ENCODE measurements around the gene RETNLB.

Gene RETNLB

GRCh38 chr3:108736821-108737220, 20.4 kb downstream of the RETNLB start:
- H3K27me3 ChIP-seq (ENCODE audit: insufficient read depth, poor library complexity, severe bottlenecking): peaks cover 4% of the 10 kb centered on the region
- no peak for TF ChIP-seq REST (IDR thresholded peaks at IDR 0.05; ENCODE audit: insufficient replicate concordance, low read depth)
- no peak for TF ChIP-seq POLR2AphosphoS5 (IDR thresholded peaks at IDR 0.05; ENCODE audit: low read depth)
- no peak for TF ChIP-seq CTCF (IDR thresholded peaks at IDR 0.05; ENCODE audit: insufficient read depth, low read length)
- TF ChIP-seq SPI1 (IDR thresholded peaks at IDR 0.05; ENCODE audit: borderline replicate concordance, low read depth): no peak
- no peak for TF ChIP-seq GABPA (IDR thresholded peaks at IDR 0.05; ENCODE audit: low read depth)
- DNase-seq (ENCODE audit: low read depth in 1 of 2, low spot score in 1 of 2): no peak
- H3K4me3 ChIP-seq (replicated peaks; ENCODE audit: insufficient read depth, low read length): no peak overlapping the region
- no peak overlapping the region for H3K27ac ChIP-seq (replicated peaks)

GRCh38 chr3:108728934-108729333, 28.3 kb downstream of the RETNLB start:
- H3K4me3 ChIP-seq (replicated peaks; ENCODE audit: insufficient read depth, low read length): no peak overlapping the region
- no peak overlapping the region for H3K27ac ChIP-seq (replicated peaks)
- DNase-seq (ENCODE audit: low read depth in 1 of 2, low spot score in 1 of 2): no peak
- no peaks in the 10 kb centered on the region for H3K27me3 ChIP-seq (ENCODE audit: insufficient read depth, poor library complexity, severe bottlenecking)
- TF ChIP-seq SPI1 (IDR thresholded peaks at IDR 0.05; ENCODE audit: borderline replicate concordance, low read depth) (no peak), GABPA (IDR thresholded peaks at IDR 0.05; ENCODE audit: low read depth) (no peak), REST (IDR thresholded peaks at IDR 0.05; ENCODE audit: insufficient replicate concordance, low read depth) (no peak), CTCF (IDR thresholded peaks at IDR 0.05; ENCODE audit: insufficient read depth, low read length) (no peak), POLR2AphosphoS5 (IDR thresholded peaks at IDR 0.05; ENCODE audit: low read depth) (no peak)

- H3K27me3 ChIP-seq (ENCODE audit: insufficient read depth, poor library complexity, severe bottlenecking): no peaks in the 10 kb centered on the region
- TF ChIP-seq CTCF (IDR thresholded peaks at IDR 0.05; ENCODE audit: insufficient read depth, low read length) (no peak), GABPA (IDR thresholded peaks at IDR 0.05; ENCODE audit: low read depth) (no peak), REST (IDR thresholded peaks at IDR 0.05; ENCODE audit: insufficient replicate concordance, low read depth) (no peak), SPI1 (IDR thresholded peaks at IDR 0.05; ENCODE audit: borderline replicate concordance, low read depth) (no peak), POLR2AphosphoS5 (IDR thresholded peaks at IDR 0.05; ENCODE audit: low read depth) (no peak)
- H3K4me3 ChIP-seq (replicated peaks; ENCODE audit: insufficient read depth, low read length): no peak overlapping the region
- DNase-seq (ENCODE audit: low read depth in 1 of 2, low spot score in 1 of 2): no peak
- H3K27ac ChIP-seq (replicated peaks): no peak overlapping the region
Measured at GRCh38 chr3:108728105-108728504, 29.1 kb downstream of the RETNLB start.
